ENCODE results near the gene SOX12.
"Not testable (repeated sequence)": the region's sequence is repeated elsewhere in the genome, so short reads cannot be mapped to it uniquely, and the experiment has no call there.

Gene SOX12

DNA sequence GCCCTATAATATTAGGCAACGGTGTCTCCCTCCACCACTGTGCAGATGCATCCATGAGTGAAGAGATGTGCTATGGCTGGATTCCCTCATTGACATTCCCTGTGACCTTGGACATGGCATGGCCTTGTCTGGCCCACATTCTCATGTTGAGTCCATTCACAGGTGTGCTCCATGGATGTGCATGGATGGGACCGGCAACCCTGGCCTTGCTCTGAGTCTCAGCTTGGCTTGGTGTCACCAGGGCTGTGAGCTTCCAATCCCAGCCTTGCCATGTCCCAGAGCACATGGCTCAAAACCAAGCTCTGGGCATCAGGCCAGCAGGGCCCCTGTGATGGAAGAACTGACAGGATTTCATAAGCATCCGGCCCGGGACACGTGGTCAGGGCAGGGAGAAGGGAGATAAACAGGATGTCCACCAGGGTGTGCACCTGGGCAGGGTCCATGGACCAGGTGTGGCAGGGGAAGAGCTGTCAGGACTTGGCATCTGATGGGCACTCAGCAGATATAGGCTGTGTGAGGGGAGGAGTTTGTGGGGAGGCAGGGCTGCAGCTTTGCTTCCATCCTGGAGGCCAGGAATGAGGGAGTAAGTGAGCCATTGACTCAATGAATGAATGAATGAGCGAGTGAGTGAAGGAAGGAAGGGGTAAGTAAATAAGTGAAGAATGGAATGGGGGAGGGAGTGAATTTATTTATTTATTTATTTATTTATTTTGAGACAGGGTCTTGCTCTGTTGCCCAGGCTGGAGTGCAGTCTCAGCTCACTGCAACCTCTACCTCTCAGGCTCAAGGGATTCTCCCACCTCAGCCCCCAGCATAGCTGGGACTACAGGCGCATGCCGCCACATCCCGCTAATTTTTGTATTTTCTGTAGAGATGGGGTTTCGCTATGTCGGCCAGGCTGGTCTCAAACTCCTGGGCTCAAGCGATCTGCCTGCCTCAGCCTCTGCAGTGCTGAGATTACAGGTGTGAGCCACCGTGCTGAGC lies 37.2 kb downstream of the SOX12 start:
- DNase-seq (ENCODE audit: low read depth in 2 of 2) = no peak

DNA sequence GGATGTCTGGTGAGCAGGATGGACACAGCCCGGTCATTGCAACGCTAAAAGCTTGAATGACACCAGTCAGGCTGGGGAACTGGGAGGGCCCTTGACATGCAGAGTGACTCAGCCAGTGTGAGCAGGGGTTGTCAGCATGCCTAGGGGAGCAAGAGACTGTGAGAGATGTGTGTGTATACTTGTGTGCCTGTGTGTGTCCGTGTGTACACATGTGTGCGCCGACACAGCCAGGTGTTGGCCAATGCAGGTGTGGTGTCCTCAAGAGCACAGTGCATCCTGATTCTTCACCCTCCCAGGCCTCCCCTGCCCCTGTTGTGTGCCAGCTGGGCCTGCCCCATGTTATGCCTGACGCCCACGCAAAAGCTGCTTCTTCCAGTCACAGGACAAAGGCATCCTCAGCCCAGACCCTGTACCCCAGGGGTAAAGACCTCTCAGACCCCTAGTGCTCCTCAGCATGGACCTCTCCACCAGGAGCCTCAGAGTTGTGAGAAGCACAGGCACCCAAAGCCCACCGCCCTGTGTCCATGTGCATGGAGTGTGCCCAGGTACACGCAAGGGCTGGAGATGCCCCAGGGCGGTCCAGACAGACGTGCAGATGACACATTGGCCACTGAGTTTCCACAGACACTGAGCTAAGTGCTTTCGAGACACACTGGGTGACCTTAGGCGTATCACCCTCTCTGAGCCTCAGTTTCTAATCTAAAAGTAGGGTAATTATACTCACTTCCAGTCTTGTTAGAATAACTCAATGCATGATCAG lies 38.1 kb downstream of the SOX12 start:
- DNase-seq (ENCODE audit: low read depth in 2 of 2) = no peak

DNA sequence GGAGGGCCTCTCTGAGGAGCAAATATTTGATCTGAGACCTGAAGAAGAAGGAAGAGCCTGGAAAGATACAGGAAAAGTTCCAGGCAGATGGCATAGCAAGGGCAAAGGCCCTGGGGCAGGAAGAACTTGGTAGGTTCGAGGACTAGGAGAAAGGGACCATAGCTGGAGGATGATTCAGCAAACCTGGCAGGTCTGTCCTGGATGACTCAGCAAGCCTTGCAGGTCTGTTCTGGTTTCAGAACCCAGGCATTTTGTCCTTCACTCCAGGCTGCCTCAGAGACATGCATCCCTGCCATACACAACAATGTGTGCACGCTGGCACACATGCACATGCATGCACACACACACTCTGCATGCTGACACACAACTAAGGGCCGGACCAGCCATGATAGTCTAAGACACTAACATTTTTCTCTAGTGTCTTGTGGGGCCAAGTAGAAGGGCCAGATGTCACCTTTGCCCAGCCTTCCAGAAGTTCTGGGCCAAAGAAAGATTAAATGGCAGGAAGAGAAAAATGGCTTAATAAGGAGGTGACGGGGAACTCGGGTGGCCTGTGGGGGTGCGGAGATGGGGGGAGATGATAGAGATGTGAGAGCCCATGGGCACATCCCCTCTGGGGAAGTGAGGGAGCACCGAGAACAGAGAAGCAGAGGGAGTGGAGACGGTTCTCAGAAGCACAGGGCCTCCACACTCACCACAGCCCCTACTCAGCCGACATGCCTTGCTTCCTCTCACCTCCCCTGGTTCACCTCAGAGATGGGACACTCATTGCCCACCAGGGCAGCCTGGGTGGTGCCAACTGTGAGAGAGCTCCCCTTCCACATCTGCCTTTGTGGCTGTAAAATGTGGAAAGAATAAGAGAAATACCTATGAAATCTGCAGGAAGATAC lies 39.8 kb downstream of the SOX12 start:
- DNase-seq (ENCODE audit: low read depth in 2 of 2) = no peak

DNA sequence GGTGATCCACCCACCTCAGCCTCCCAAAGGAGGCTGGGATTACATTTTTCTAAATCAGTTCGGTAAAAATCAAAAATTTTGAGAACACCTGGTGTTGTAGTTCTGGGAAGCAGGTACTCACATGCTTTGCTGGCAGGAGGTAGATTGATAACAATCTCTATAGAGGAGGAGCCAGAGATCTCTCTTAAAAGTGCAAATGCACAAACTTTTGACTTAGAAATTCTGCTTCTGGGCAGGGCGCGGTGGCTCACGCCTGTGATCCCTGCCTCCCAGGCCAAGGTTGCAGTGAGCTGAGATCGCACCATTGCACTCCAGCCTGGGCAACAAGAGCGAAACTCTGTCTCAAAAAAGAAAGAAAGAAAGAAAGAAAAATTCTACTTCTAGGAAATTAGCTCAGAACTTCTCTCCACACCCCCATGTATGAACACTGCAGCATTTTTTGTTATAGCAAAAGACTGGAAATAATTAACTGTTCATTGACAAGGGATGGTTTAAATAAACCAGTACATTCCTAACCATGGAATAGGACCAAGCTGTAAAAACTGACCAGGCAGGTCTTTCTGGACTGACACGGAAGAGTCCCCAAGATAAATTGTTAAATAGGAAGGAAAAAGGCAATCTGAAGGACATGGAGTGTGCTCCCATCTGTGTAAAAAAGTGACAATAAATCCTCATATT lies 40.8 kb downstream of the SOX12 start:
- no peak for DNase-seq (ENCODE audit: low read depth in 2 of 2)

DNA sequence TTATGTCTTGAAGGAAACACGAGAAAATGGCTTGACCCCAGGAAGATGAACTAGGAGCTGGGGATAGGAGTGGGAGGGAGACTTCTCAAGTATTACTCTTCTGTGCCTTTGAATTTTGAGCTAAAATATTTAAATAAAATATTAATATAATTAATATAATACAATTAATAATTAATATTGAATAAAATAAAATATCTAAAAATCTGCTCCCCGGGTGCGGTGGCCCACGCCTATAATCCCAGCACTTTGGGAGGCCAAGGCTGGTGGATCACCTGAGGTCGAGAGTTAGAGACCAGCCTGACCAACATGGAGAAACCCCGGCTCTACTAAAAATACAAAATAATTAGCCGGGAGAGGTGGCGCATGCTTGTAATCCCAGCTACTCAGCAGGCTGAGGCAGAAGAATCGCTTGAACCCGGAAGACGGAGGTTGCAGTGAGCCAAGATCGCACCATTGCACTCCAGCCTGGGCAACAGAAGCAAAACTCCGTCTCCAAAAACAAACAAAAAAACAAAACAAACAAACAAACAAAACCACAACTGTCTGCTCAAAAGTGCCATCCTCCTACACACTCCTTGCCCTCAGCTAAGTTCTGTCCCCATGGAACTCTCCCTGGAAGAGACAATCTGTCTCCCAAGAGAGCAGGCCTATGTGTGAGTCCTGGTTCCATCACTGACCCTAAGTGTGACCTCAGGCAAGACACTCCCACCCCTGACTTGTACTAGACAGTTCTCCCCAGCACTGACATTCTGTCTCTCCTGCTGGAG lies 41.5 kb downstream of the SOX12 start:
- DNase-seq (ENCODE audit: low read depth in 2 of 2) = no peak

DNA sequence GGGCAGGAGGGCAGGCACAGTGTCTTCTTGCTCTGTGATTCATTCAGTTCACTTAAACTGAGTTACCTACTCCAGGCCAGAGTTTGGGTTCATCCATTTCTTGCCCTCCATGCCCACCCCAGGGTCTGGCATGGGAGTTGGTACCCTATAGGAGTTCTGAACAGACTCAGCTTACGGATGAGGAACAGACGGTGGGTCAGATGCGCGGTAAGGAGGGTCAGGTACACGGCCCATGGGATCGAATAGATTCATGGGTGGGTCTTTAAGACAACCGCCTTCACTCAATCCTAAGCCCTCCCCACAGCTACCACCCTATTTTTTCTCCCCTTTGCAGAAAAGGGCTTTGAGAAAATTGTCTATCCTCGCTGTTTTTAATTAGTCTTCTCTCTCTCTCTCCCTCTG lies 42.1 kb downstream of the SOX12 start:
- no peak for DNase-seq (ENCODE audit: low read depth in 2 of 2)

DNA sequence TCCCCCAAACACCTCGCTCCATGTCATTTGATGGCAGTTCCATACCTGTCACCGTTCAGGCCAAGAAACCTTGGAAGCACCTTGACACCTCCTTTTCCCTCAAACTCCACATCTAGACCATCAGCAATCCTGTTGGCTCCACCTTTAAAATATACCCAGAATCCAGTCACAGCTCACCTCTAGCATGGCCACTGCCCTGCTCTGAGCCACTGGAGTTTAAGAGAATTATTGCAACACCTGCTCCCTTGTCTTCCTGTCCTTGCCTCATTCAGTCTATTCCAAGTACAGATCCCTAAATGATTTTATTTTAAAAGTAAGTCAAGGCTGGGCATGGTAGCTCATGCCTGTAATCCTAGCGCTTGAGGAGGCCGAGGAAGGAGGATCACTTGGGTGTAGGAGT lies 43.6 kb downstream of the SOX12 start:
- no peak for DNase-seq (ENCODE audit: low read depth in 2 of 2)

DNA sequence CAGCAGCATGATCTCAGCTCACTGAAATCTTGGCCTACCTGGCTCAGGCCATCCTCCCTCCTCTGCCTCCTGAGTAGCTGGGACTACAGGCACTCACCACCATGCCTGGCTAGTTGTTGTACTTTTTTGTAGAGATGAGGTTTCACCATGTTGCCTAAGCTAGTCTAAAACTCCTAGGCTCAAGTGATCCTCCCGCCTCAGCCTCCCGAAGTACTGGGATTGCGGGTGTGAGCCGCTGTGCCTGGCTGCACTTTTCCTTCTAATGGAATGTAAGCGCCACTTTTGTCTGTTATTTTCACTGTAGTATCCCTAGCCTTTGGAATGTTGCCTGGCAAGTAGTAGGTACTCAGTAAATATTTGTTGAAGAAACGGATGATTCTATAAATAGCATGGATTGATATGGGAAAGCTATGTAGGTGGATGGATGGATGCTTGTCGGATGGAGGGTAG lies 44.8 kb downstream of the SOX12 start:
- DNase-seq (ENCODE audit: low read depth in 2 of 2) = no peak

DNA sequence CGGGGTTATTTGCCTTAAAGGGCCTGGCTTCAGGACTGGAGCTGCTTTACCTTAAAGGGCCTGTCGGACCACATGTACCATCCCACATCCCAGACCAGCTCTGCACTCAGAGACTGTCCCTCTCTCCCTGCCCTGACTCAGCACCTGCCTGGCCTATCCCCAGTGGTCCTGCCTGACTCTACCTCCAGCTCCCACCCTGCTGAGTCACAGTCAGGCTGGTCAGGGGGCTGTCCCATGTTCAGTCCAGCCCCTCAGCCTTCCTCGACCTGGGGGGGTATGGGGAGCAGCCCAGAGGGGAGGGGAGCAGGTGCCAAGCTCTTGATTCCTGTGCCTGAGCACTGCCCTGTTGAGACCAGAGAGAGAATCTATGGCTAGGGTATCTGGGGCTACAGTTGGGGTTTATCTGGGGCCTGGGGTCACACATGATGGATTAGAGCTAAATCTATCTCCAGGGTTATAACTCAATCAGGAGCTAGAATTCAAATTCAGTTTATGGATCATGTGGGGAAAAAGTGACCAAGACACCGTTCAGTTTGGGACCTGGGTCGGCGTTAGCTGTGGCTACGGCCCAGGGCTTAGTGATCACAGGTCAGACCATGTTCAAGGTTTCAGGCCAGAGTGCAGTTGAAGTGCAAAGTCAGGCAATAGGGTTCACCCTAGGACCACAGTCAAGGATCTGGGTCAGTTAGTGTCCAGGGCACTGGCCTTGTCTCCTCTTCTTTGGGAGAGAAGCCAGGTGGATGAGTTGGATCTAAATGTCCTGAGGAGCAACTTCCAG lies 45.8 kb downstream of the SOX12 start:
- no peak for DNase-seq (ENCODE audit: low read depth in 2 of 2)

DNA sequence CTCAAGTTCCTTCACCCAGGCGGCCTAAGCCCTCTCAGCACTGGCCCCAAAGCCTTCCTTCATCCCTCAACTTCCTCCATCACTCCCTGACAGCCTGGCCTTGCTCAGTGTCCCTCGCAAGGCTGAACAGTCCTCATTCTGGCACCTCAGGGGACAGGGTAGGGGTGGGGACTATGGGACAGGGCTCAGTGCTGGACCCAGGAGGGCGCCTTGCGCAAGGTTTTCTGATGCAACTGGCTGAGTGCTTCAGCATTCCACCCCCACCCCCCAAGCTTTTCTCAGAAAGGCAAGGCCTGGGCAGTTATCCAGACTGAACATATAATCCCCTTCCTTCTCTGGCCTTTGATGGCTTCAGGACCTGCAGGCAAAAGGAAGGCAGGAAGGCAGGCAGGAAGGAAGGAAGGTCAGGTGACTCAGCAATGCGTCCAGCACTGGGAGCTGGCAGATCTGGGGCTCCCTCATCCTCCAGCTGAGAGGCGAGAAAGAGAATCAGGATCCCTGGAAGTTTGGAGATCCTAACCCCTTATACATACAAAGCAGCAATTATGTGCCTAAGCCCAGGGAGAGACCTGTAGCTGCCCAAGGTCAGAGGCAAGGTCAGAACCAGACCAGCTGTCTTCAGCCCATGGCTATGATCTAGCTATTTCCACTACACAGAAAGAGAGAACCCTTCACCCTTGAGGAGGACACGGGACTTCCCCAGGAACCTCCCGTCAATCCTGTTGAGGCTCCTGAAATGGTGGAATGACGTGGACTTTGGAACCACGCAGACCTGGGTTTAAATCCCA lies 46.6 kb downstream of the SOX12 start:
- DNase-seq (ENCODE audit: low read depth in 2 of 2) = no peak

DNA sequence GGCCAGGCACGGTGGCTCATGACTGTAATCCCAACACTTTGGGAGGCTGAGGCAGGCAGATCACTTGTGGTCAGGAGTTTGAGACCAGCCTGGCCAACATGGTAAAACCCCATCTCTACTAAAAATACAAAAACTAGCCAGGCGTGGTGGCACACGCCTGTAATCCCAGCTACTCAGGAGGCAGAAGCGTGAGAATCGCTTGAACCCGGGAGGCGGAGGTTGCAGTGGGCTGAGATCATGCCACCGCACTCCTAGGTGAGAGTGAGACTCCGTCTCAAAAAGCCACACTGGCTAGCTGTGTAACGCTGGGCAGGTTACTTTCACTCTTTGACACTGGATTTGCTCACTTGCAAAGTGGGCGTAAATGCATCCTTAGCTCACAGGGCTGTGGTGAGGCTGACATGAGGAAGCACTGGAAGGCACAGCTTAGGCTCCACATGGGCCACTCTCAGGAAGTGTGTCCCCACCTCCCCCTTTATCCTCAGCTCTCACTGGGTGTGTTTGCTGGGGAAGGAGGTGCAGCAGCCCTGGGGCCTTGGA lies 47.3 kb downstream of the SOX12 start:
- DNase-seq (ENCODE audit: low read depth in 2 of 2) = not testable (repeated sequence)

DNA sequence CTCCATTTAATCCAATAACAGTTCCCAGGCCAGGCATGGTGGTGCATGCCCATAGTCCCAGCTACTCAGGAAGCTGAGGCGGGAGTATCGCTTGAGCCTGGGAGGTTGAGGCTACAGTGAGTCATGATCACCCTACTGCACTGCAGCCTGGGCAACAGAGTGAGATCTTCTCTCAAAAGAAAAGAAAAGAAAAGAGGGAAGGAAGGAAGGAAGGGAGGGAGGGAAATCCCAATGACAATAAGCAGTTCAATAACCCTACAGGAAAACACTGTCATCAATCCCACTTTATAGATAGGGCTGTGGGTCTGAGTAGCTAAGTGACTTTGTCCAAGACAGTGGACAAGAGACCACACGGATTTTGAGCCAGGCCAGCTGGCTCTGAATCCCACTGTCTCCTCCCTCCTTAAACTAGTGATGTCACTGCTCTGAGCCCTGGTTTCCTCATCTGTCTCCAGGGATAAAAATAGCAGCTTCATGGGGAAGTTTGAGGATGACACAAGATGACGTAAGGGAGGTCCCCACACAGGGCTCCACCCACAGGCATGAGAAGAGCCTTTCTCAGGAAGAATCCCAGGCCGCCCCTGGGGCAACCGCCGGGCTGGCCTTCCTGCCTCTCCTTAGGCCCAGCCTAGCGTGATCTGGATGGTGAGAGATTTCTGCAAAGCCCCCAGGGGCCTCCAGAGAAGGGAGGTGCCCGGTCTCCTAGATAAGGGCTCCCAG lies 48.0 kb downstream of the SOX12 start:
- no peak for DNase-seq (ENCODE audit: low read depth in 2 of 2)

DNA sequence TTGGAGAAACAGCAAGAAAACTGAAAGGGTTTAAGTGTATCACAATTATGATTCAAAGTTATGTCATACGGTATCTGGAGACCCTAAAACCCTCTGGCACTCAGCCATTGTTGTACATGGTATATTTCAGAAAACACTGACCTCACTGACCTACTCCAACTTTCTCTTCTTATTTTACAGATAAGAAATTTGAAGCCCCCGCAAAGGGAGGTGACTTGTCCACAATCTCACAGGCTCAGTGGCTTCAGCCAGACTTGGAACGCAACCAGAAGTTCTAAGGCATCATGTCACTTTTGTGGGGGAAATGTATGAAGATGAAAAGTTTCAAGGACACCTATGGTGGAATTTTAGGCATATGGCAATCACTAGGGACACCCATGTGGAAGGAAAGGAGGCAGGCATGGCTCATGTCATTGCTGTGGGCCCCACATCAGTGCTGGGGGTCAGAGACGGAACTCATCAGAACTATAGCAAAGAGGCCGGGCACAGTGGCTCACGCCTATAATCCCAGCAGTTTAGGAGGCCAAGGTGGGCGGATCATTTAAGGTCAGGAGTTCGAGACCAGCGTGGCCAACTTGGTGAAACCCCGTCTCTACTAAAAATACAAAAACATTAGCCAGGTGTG lies 50.0 kb downstream of the SOX12 start:
- no peak for DNase-seq (ENCODE audit: low read depth in 2 of 2)

DNA sequence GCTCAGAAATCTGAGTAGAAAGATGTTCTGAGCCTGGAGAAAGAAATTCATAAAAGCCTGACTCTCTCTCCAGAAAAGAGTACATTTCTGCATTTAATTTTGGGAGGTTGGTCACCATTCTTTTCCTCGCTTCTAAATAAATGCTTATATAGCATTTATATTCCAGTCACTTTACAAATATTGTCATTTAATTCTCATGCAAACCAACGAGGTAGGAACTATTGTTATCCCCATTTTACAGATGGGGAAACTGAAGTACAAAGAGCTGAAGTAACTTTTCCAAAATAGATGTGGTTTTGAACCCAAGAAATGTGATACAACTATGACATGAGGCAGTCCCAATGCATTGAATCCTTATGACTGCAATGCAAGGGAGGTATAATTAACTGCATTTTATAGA lies 50.7 kb downstream of the SOX12 start:
- no peak for DNase-seq (ENCODE audit: low read depth in 2 of 2)

DNA sequence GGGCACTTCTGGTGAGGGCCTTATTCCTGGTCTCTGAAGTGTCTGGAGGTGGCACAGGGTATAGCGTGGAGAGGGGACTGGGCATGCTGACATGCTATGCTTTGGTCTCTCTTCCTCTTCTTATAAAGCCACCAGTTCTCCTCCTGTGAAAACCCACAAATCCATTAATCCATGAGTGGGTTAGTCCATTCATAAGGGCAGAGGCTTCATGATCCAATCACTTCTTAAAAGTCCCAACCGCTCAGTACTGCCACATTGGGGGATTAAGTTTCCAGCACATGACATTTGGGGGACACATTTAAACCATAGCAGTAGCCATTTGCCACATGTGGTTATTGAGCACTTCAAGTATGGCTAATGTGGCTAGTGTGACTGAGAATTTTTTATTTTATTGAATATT lies 51.4 kb downstream of the SOX12 start:
- DNase-seq (ENCODE audit: low read depth in 2 of 2) = no peak

DNA sequence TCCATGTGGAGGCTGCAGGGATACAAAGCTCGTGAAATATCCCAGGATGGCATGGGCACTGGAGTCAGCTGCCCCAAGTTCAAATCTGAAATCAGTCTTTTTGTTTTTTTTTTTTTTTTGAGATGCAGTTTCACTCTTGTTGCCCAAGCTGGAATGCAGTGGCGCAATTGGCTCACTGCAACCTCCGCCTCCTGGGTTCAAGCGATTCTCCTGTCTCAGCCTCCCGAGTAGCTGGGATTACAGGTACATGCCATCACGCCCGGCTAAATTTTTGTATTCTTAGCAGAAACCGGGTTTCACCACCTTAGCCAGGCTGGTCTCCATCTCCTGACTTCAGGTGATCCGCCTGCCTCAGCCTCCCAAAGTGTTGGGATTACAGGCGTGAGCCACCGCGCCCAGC lies 52.2 kb downstream of the SOX12 start:
- not testable (repeated sequence) for DNase-seq (ENCODE audit: low read depth in 2 of 2)

DNA sequence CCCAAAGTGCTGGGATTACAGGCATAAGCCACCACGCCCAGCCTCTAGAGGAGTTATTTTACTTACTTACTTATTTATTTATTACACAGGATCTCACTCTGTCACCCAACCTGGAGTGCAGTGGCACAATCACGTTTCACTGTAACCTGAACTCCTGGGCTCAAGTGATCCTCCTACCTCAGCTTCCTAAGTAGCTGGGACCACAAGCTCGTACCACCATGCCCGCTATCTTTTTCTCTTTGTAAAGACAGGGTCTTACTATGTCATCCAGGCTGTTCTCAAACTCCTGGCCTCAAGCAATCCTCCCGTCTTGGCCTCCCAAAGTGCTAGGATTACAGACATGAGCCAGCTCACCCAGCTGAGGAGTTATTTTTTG lies 53.6 kb downstream of the SOX12 start:
- no peak for DNase-seq (ENCODE audit: low read depth in 2 of 2)

Measured in stimulated activated CD8-positive, alpha-beta memory T cell treated with anti-CD3 and anti-CD28 coated beads, Interleukin-2, amount 100 ng/mL, for 1 hour (primary cell).